ENCODE results near the gene NCCRP1.

DNA sequence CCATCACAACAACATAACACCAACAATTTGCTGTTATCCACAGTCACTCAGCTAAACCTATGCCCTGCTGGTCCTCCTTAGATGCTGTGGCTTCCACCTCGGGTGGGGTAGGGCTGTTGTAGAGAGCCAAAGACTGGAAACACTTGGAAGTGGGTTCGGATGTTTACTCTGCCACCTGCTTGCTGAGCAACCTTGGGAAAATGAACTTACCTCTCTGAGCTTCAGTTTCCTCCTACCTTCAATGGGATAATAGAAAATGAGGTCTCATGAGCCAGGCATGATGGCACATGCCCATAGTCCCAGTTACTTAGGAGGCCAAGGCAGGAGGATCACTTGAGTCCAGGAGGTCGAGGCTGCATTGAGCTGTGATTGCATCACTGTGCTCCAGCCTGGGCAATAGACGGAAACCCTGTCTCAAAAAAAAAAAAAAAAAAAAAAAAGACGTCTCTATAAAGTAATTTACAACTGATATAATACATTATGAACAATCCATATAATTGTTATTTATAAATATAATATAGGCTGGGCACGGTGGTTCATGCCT, 10.6 kb downstream of the NCCRP1 start:
- TF ChIP-seq POLR2A (IDR thresholded peaks at IDR 0.05) (no peak), CTCF (IDR thresholded peaks at IDR 0.05) (no peak), EP300 (IDR thresholded peaks at IDR 0.05) (no peak), POLR2AphosphoS5 (IDR thresholded peaks at IDR 0.05) (no peak)

Measured in suprapubic skin (tissue), 4 donors.